ENCODE results near the gene PEAK3.

- no peak for TF ChIP-seq POLR2A (IDR thresholded peaks at IDR 0.05)
- TF ChIP-seq CTCF (IDR thresholded peaks at IDR 0.05), result no peak
Measured at GRCh38 chr19:2226840-2227360, 55.1 kb downstream of the PEAK3 start.
